CD4-positive, alpha-beta T cell (primary cell): Measurements from ENCODE around the gene ZNF423. TPM values are rescaled to one million over a fixed set of nuclear protein-coding genes. Genes with fewer than 3 reads are reported as not detected.

ENCODE experiments used
- ATAC-seq: fragments of 200-7000 bp; cut with Tn5 transposase; one replicate; pipeline ENCODE4 v1.10.0; 2022; ENCODE audit warnings: mild to moderate bottlenecking; ENCODE audit not compliant: poor library complexity
- CTCF ChIA-PET: fragments of 350-600 bp; sonication (Branson Sonifier 250); formaldehyde crosslinking; loops from one replicate; lab custom pipeline; 2021; ENCODE audit warnings: antibody characterized with exemption, inconsistent platforms; lab: Charles Lee
- POLR2A ChIA-PET: fragments of 350-600 bp; sonication (Branson Sonifier 250); formaldehyde crosslinking; loops from one replicate; lab custom pipeline; 2021; ENCODE audit warnings: antibody characterized with exemption, inconsistent platforms; lab: Charles Lee
- DNase-seq, 14 experiments: peaks; one replicate each; pipeline ENCODE4 v3.0.0-alpha.2; 2013 to 2020; ENCODE audit warnings: mixed read lengths in 2 of 14
- H3K27ac ChIP-seq, 2 donors: one replicate each; pipeline versions ENCODE4 v1.5.1 to v1.7.0; 2013; ENCODE audit warnings: low read length in 2 of 2, low read depth in 1 of 2, mild to moderate bottlenecking in 1 of 2
- H3K27me3 ChIP-seq, 2 experiments: 1 replicate in 1 of 2; 2 replicates in 1 of 2; pipeline versions ENCODE4 v1.6.1 to v1.7.0; 2013; ENCODE audit warnings: low read length in 2 of 2, control low read depth in 1 of 2, mild to moderate bottlenecking in 1 of 2, moderate library complexity in 1 of 2; ENCODE audit not compliant: insufficient read depth in 2 of 2, control insufficient read depth in 1 of 2
- H3K36me3 ChIP-seq: one replicate; pipeline ENCODE4 v1.6.1; 2013; ENCODE audit warnings: low read length, control low read depth; ENCODE audit not compliant: insufficient read depth
- H3K4me1 ChIP-seq: one replicate; pipeline ENCODE4 v1.6.1; 2013; ENCODE audit warnings: low read length, control low read depth; ENCODE audit not compliant: insufficient read depth
- H3K4me3 ChIP-seq: one replicate; pipeline ENCODE4 v1.5.1; 2013; ENCODE audit warnings: mild to moderate bottlenecking, low read length, moderate library complexity
- H3K9me3 ChIP-seq, 2 experiments: 1 replicate in 1 of 2; 2 replicates in 1 of 2; pipeline versions ENCODE4 v1.6.1 to v1.7.0; 2013; ENCODE audit warnings: low read length in 2 of 2, mild to moderate bottlenecking in 2 of 2, control low read depth in 1 of 2, moderate library complexity in 1 of 2; ENCODE audit not compliant: control insufficient read depth in 1 of 2, insufficient read depth in 1 of 2
- H3K27ac Mint-ChIP-seq: one replicate; pipeline ENCODE4 v1.8.0; 2020; ENCODE audit warnings: mixed read lengths
- H3K27me3 Mint-ChIP-seq: one replicate; pipeline ENCODE4 v1.8.0; 2021; ENCODE audit warnings: mixed read lengths
- H3K36me3 Mint-ChIP-seq: one replicate; pipeline ENCODE4 v1.8.0; 2021; ENCODE audit warnings: low read depth, mixed read lengths
- H3K4me1 Mint-ChIP-seq: one replicate; pipeline ENCODE4 v1.8.0; 2021; ENCODE audit warnings: low read depth, mixed read lengths
- H3K4me3 Mint-ChIP-seq: one replicate; pipeline ENCODE4 v1.8.0; 2020; ENCODE audit warnings: mild to moderate bottlenecking, mixed read lengths
- H3K9me3 Mint-ChIP-seq: one replicate; pipeline ENCODE4 v1.8.0; 2020; ENCODE audit warnings: mixed read lengths
- intact Hi-C, 2 experiments: fragments of 100-400 bp; cut with DNase I in 1 of 2; cut with micrococcal nuclease in 1 of 2; formaldehyde crosslinking; loops; one replicate each; pipeline versions ENCODE4 v1.15.1 to v1.9.0; 2023 to 2025; cut with DNase I, micrococcal nuclease
- total RNA-seq, 174 experiments: library from RNA in 2 of 174; stranded (reverse) in 2 of 174; gene quantifications; one replicate each; pipeline ENCODE4 v1.2.3 and lab custom pipeline; 2021 to 2026
- TF ChIP-seq, protein P1 (sequence below): fragments of 200-600 bp; IDR thresholded peaks from one replicate; pipeline ENCODE4 v1.8.0; 2022; ENCODE audit warnings: antibody characterized with exemption, mild to moderate bottlenecking

ZNF423 gene
- total RNA-seq, 2 experiments from 2014 or later, result not detected

GRCh38 chr16:49750341-49751000 is 105.4 kb downstream of the ZNF423 start:
- H3K4me3 Mint-ChIP-seq, result no peak overlapping the region
- ChIA-PET POLR2A (no interaction called here), CTCF (no interaction called here)
- no peaks in the 10 kb centered on the region for H3K9me3 ChIP-seq
- H3K27ac Mint-ChIP-seq, result no peak overlapping the region
- peaks cover 12 to 18% of the 10 kb centered on the region in 2 experiments for H3K27me3 ChIP-seq
- no peaks in the 10 kb centered on the region for H3K36me3 ChIP-seq
- H3K27me3 Mint-ChIP-seq, result peaks cover 42% of the 10 kb centered on the region
- no peaks in the 10 kb centered on the region for H3K36me3 Mint-ChIP-seq
- intact Hi-C loops, result no loop called here
- no peak overlapping the region for H3K4me3 ChIP-seq
- TF ChIP-seq, protein P1, sequence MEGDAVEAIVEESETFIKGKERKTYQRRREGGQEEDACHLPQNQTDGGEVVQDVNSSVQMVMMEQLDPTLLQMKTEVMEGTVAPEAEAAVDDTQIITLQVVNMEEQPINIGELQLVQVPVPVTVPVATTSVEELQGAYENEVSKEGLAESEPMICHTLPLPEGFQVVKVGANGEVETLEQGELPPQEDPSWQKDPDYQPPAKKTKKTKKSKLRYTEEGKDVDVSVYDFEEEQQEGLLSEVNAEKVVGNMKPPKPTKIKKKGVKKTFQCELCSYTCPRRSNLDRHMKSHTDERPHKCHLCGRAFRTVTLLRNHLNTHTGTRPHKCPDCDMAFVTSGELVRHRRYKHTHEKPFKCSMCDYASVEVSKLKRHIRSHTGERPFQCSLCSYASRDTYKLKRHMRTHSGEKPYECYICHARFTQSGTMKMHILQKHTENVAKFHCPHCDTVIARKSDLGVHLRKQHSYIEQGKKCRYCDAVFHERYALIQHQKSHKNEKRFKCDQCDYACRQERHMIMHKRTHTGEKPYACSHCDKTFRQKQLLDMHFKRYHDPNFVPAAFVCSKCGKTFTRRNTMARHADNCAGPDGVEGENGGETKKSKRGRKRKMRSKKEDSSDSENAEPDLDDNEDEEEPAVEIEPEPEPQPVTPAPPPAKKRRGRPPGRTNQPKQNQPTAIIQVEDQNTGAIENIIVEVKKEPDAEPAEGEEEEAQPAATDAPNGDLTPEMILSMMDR, result no peak
- H3K4me1 Mint-ChIP-seq, result peaks cover 12% of the 10 kb centered on the region
- H3K4me1 ChIP-seq, result no peaks in the 10 kb centered on the region
- no peaks in the 10 kb centered on the region for H3K9me3 Mint-ChIP-seq
- no peak for ATAC-seq
- no peak overlapping the region for H3K27ac ChIP-seq
- no peak for DNase-seq

GRCh38 chr16:49749816-49750215 is 106.1 kb downstream of the ZNF423 start:
- Histone ChIP-seq H3K27me3 (peaks cover 8 to 12% of the 10 kb centered on the region in 2 experiments), H3K4me3 (no peak overlapping the region), H3K9me3 (no peaks in the 10 kb centered on the region), H3K27ac (no peak overlapping the region), H3K36me3 (no peaks in the 10 kb centered on the region), H3K4me1 (no peaks in the 10 kb centered on the region)
- Mint-ChIP-seq H3K4me1 (peaks cover 5% of the 10 kb centered on the region), H3K27me3 (peaks cover 38% of the 10 kb centered on the region), H3K4me3 (no peak overlapping the region), H3K36me3 (no peaks in the 10 kb centered on the region), H3K27ac (no peak overlapping the region), H3K9me3 (no peaks in the 10 kb centered on the region)
- intact Hi-C loops, result no loop called here
- CTCF ChIA-PET, result no interaction called here
- POLR2A ChIA-PET, result no interaction called here
- no peak for ATAC-seq
- no peak for DNase-seq
- TF ChIP-seq, protein P1, result no peak

DNA sequence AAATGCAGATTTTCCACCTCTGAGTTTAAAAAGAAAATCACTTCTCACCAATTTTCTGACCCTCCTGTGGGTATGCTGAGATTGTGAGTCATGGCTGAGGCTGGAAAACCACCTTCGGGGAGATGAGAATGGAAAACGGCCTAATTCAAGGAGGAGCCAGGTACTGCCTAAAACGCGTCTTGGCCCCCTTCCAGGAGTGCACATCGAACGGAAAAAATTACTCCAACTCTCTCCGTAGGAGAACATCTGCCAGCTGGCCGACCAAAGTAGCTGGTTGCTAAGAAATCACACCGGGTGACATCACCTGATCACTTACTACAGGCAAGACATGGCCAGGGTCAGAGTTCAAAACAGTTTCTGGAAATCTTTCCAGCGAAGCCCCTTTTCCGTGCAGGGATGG is 107.6 kb downstream of the ZNF423 start:
- peaks cover 28% of the 10 kb centered on the region for H3K27me3 Mint-ChIP-seq
- H3K9me3 Mint-ChIP-seq, result no peaks in the 10 kb centered on the region
- no peak overlapping the region for H3K27ac Mint-ChIP-seq
- H3K4me1 Mint-ChIP-seq, result no peaks in the 10 kb centered on the region
- Histone ChIP-seq H3K27ac (no peak overlapping the region), H3K27me3 (peaks cover 4 to 11% of the 10 kb centered on the region in 2 experiments), H3K4me3 (no peak overlapping the region), H3K4me1 (no peaks in the 10 kb centered on the region), H3K36me3 (no peaks in the 10 kb centered on the region), H3K9me3 (no peaks in the 10 kb centered on the region)
- TF ChIP-seq, protein P1, result no peak
- no peaks in the 10 kb centered on the region for H3K36me3 Mint-ChIP-seq
- DNase-seq, result no peak
- ChIA-PET POLR2A (no interaction called here), CTCF (no interaction called here)
- intact Hi-C loops, result no loop called here
- H3K4me3 Mint-ChIP-seq, result no peak overlapping the region
- no peak for ATAC-seq
